Measurements from ENCODE around the gene NRXN3. TPM values are rescaled to one million over a fixed set of nuclear protein-coding genes. Genes with fewer than 3 reads are reported as not detected.

The NRXN3 gene
- total and polyA plus RNA-seq, 2 of the 13 experiments (the other 11 are each of a cell fraction or from before 2014, with no cell fraction given), result 0.03 TPM; not detected in 1

- H2AFZ ChIP-seq (ENCODE audit: low read length), result no peak overlapping the region
- no peak overlapping the region for H3K4me2 ChIP-seq (ENCODE audit: low read depth, low read length)
- CTCF ChIA-PET (ENCODE audit: low intra/inter-chr PET ratio, low total read pairs), result no interaction called here
- 0% methylated on average over 1 of the region's 5 CpGs for WGBS (ENCODE audit: low lambda C conversion rate)
- ATAC-seq (no peak), FAIRE-seq (no peak), DNase-seq (ENCODE audit: low spot score) (no peak)
- no peak overlapping the region for H3K9ac ChIP-seq (ENCODE audit: insufficient read depth, low read depth, low read length)
- intact Hi-C loops (cut with micrococcal nuclease; ENCODE audit: unreplicated experiment), result no loop called here
- H3K4me1 ChIP-seq (ENCODE audit: insufficient read depth, low read length), result no peaks in the 10 kb centered on the region
- no peaks in the 10 kb centered on the region for H3K79me2 ChIP-seq (ENCODE audit: insufficient read depth, low read length)
- H3K4me3 ChIP-seq (replicated peaks in 1 of 3; ENCODE audit: insufficient read depth in 1 of 3, low read depth in 2 of 3, low read length in 3 of 3), result no peak overlapping the region
- H3K27ac ChIP-seq (ENCODE audit: extremely low read length, insufficient read depth, low read length), result no peak overlapping the region
- no TSS peak for BruUV-seq (replicated peaks)
- no peaks in the 10 kb centered on the region for H3K9me3 ChIP-seq (ENCODE audit: low read length)
- H3K27me3 ChIP-seq (ENCODE audit: control insufficient read depth in 1 of 2, insufficient read depth in 2 of 2, low read length in 2 of 2), result no peaks in the 10 kb centered on the region
- in situ Hi-C loops (cut with HindIII; ENCODE audit: extremely low pct_ligation_motif_present, low pct_unique_long_range_greater_than_20kb), result no loop called here
- TF ChIP-seq ZSCAN22 (CRISPR knock-in tag; IDR thresholded peaks at IDR 0.05), result no peak
- no peak for TF ChIP-seq HMGA1 (CRISPR knock-in tag; conservative IDR thresholded peaks at IDR 0.05)
- TF ChIP-seq GTF2F1 (IDR thresholded peaks at IDR 0.05; ENCODE audit: low read length), result no peak
- no peak for TF ChIP-seq PPARG (CRISPR knock-in tag; conservative IDR thresholded peaks at IDR 0.05)
- TF ChIP-seq SNAPC2 (CRISPR knock-in tag; IDR thresholded peaks at IDR 0.05), result no peak
- POLR2A ChIA-PET, result no interaction called here
- H4K20me1 ChIP-seq (ENCODE audit: insufficient read depth, low read length), result no peaks in the 10 kb centered on the region
- H3K36me3 ChIP-seq (replicated peaks in 1 of 2; ENCODE audit: control insufficient read depth in 1 of 2, insufficient read depth in 2 of 2, low read length in 2 of 2), result no peaks in the 10 kb centered on the region
Observed at GRCh38 chr14:78798757-78799156, 628.6 kb downstream of the NRXN3 start.

GRCh38 chr14:78805570-78805969 is 635.4 kb downstream of the NRXN3 start:
- H3K36me3 ChIP-seq (replicated peaks in 1 of 2; ENCODE audit: control insufficient read depth in 1 of 2, insufficient read depth in 2 of 2, low read length in 2 of 2), result no peaks in the 10 kb centered on the region
- H3K4me2 ChIP-seq (ENCODE audit: low read depth, low read length), result no peak overlapping the region
- no peaks in the 10 kb centered on the region for H4K20me1 ChIP-seq (ENCODE audit: insufficient read depth, low read length)
- no peaks in the 10 kb centered on the region for H3K27me3 ChIP-seq (ENCODE audit: control insufficient read depth in 1 of 2, insufficient read depth in 2 of 2, low read length in 2 of 2)
- CTCF ChIA-PET (ENCODE audit: low intra/inter-chr PET ratio, low total read pairs), result no interaction called here
- no TSS peak for BruUV-seq (replicated peaks)
- DNase-seq (ENCODE audit: low spot score) (no peak), FAIRE-seq (no peak), ATAC-seq (no peak)
- H3K4me3 ChIP-seq (replicated peaks in 1 of 3; ENCODE audit: insufficient read depth in 1 of 3, low read depth in 2 of 3, low read length in 3 of 3), result no peak overlapping the region
- no peaks in the 10 kb centered on the region for H3K79me2 ChIP-seq (ENCODE audit: insufficient read depth, low read length)
- no peaks in the 10 kb centered on the region for H3K9me3 ChIP-seq (ENCODE audit: low read length)
- in situ Hi-C loops (cut with HindIII; ENCODE audit: extremely low pct_ligation_motif_present, low pct_unique_long_range_greater_than_20kb), result no loop called here
- POLR2A ChIA-PET, result no interaction called here
- no peak overlapping the region for H3K27ac ChIP-seq (ENCODE audit: extremely low read length, insufficient read depth, low read length)
- intact Hi-C loops (cut with micrococcal nuclease; ENCODE audit: unreplicated experiment), result no loop called here
- H3K9ac ChIP-seq (ENCODE audit: insufficient read depth, low read depth, low read length), result no peak overlapping the region
- H2AFZ ChIP-seq (ENCODE audit: low read length), result no peak overlapping the region
- H3K4me1 ChIP-seq (ENCODE audit: insufficient read depth, low read length), result no peaks in the 10 kb centered on the region
- WGBS (ENCODE audit: low lambda C conversion rate), result 2% methylated on average over 3 of the region's 3 CpGs
- TF ChIP-seq ZNF253 (CRISPR knock-in tag; IDR thresholded peaks at IDR 0.05; ENCODE audit: borderline replicate concordance) (no peak), HNF4G (IDR thresholded peaks at IDR 0.05; ENCODE audit: borderline replicate concordance, low read depth, low read length) (no peak), HNF4G (CRISPR knock-in tag; IDR thresholded peaks at IDR 0.05; ENCODE audit: borderline replicate concordance, low read depth) (no peak), FOXP4 (CRISPR knock-in tag; IDR thresholded peaks at IDR 0.05) (no peak), ZMYM4 (CRISPR knock-in tag; IDR thresholded peaks at IDR 0.05) (no peak), MIXL1 (CRISPR knock-in tag; IDR thresholded peaks at IDR 0.05) (no peak)

Data from HepG2 (cell line).